Uterus (tissue), 2 donors: Measurements from ENCODE around the gene DCAF5.

ENCODE experiments used
- CTCF ChIP-seq, 4 experiments: fragments of 200-600 bp in 2 of 4; fragments of 450-650 bp in 2 of 4; sonication (generic) in 2 of 4; IDR thresholded peaks; one replicate each; pipeline ENCODE4 v1.5.1; 2016 to 2019; ENCODE audit warnings: antibody characterized with exemption in 4 of 4, mild to moderate bottlenecking in 2 of 4, moderate library complexity in 1 of 4
- POLR2A ChIP-seq, 2 donors: fragments of 450-650 bp; IDR thresholded peaks; one replicate each; pipeline ENCODE4 v1.6.1; 2016; ENCODE audit warnings: antibody characterized with exemption in 2 of 2, mild to moderate bottlenecking in 1 of 2, moderate library complexity in 1 of 2

GRCh38 chr14:69038455-69039287 lies 114.2 kb downstream of the DCAF5 start:
- TF ChIP-seq CTCF (IDR thresholded peaks at IDR 0.05), result no peak
- no peak for TF ChIP-seq POLR2A (IDR thresholded peaks at IDR 0.05)
